Psoas muscle (tissue), 8 donors: ENCODE results near the gene HYDIN. TPM values are rescaled to one million over a fixed set of nuclear protein-coding genes. Genes with fewer than 3 reads are reported as not detected.

ENCODE experiments used
- ATAC-seq, 4 donors: fragments of 200-7000 bp; cut with Tn5 transposase; one replicate each; pipeline ENCODE4 v1.9.1; 2020; ENCODE audit warnings: moderate library complexity in 3 of 4, mild to moderate bottlenecking in 2 of 4
- DNase-seq, 2 donors: peaks; one replicate each; pipeline ENCODE4 v3.0.0-alpha.2; 2020
- H3K27ac ChIP-seq: fragments of 200-600 bp; one replicate; pipeline ENCODE4 v1.8.0; 2022
- H3K27me3 ChIP-seq, 3 donors: fragments of 200-600 bp in 1 of 3; one replicate each; pipeline versions ENCODE4 v1.6.1 to v1.8.0; 2013 to 2022; ENCODE audit warnings: low read length in 2 of 3, mild to moderate bottlenecking in 2 of 3, moderate library complexity in 1 of 3; ENCODE audit not compliant: insufficient read depth in 3 of 3
- H3K36me3 ChIP-seq, 2 donors: fragments of 200-600 bp in 1 of 2; one replicate each; pipeline versions ENCODE4 v1.6.1 to v1.8.0; 2013 to 2022; ENCODE audit warnings: low read depth in 1 of 2, mild to moderate bottlenecking in 1 of 2, moderate library complexity in 1 of 2; ENCODE audit not compliant: insufficient read depth in 1 of 2
- H3K4me1 ChIP-seq: fragments of 200-600 bp; one replicate; pipeline ENCODE4 v1.8.0; 2022
- H3K4me3 ChIP-seq: fragments of 200-600 bp; one replicate; pipeline ENCODE4 v1.8.0; 2022; ENCODE audit warnings: mild to moderate bottlenecking
- H3K9me3 ChIP-seq: fragments of 200-600 bp; one replicate; pipeline ENCODE4 v1.8.0; 2022
- WGBS, 3 donors: extraction: QIAGEN DNeasy Blood & Tissue Kit; methylation state at CpG; one replicate each; pipeline versions ENCODE4 v1.1.6 to v1.1.7; 2013; 5-methylcytosine and 5-hydroxymethylcytosine counted together
- intact Hi-C, 2 donors: fragments of 100-400 bp; cut with DNase I; formaldehyde crosslinking; loops; one replicate each; pipeline versions ENCODE4 v1.11.0 to v1.14.2; 2022
- polyA plus RNA-seq, 3 donors: library from polyadenylated mRNA; stranded (reverse); fragments of 200-250 nt; gene quantifications; one replicate each; pipeline ENCODE4 v1.2.3, GENCODE V29; 2013
- total RNA-seq, 4 donors: library from RNA; stranded (reverse); fragmentation: NEBNext Ultra II Directional in 2 of 4; extraction: Animal tissue kit (Norgen Biotek cat#: 25700) in 2 of 4; gene quantifications; one replicate each; pipeline versions ENCODE4 v1.2.1 to v1.2.4, GENCODE V29; 2021 to 2023
- TF ChIP-seq, protein P1 (sequence below): fragments of 200-600 bp; IDR thresholded peaks from one replicate; pipeline ENCODE4 v1.8.0; 2022; ENCODE audit warnings: antibody characterized with exemption
- donor health status: healthy with polysubstance abuse.
- donor health status: DM: no; HTN: no; CAD: no; lungs with moderate emphysema.
- donor health status: Bipolar disorder and iron deficiency.
- donor health status: healthy.
- donor health status: DM: yes; HTN: yes; CAD: no.
- donor health status: DM: no; HTN: no; CAD: no.
- donor health status: DM: no; HTN: no; CAD: no.
- donor health status: DM: yes; HTN: yes; CAD: no.

The HYDIN gene
- total and polyA plus RNA-seq, 7 donors: 0.16 to 0.85 (median 0.29) TPM; not detected in 3

DNA sequence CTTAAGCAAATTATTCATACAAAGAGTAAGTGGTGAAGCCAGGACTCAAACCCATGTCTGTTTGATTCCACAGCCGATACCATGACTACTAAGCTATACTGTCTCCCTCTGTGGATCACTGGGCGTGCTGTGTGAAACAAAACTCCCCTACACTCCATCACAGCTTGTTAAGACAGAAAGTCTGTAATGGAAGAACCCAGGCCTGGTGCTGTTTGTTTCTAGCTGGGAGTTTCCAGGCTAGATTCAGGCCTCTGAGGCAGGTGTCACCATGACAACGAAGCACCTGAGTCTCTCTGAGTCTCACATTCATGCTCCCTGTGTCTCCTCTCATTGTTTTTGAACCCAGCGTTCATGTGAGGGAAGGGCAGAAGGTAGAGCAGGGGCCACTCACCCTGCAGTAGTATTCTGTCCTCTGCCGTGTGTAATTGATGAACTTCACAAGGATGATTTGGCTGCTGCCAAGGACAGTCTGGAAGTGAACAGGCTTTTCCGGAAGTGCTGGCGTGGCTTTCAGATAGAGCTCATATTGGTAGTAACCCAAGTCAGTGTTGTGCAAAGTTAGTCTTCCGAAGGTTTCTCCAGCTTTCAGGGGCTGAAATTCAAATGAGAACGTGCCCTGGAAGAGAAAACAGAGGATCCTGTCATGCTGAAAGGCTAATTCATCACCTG lies 421.0 kb downstream of the HYDIN start:
- ATAC-seq (no peak), DNase-seq (no peak)
- TF ChIP-seq, protein P1, sequence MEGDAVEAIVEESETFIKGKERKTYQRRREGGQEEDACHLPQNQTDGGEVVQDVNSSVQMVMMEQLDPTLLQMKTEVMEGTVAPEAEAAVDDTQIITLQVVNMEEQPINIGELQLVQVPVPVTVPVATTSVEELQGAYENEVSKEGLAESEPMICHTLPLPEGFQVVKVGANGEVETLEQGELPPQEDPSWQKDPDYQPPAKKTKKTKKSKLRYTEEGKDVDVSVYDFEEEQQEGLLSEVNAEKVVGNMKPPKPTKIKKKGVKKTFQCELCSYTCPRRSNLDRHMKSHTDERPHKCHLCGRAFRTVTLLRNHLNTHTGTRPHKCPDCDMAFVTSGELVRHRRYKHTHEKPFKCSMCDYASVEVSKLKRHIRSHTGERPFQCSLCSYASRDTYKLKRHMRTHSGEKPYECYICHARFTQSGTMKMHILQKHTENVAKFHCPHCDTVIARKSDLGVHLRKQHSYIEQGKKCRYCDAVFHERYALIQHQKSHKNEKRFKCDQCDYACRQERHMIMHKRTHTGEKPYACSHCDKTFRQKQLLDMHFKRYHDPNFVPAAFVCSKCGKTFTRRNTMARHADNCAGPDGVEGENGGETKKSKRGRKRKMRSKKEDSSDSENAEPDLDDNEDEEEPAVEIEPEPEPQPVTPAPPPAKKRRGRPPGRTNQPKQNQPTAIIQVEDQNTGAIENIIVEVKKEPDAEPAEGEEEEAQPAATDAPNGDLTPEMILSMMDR: no peak
- H3K4me3 ChIP-seq: no peak overlapping the region
- 53 to 62% (median 59%) methylated on average over 9 of the region's 9 CpGs for WGBS, 3 donors
- H3K4me1 ChIP-seq: no peaks in the 10 kb centered on the region
- H3K9me3 ChIP-seq: no peaks in the 10 kb centered on the region
- intact Hi-C loops: no loop called here
- H3K27me3 ChIP-seq: peaks cover 0 to 23% (median 0%) of the 10 kb centered on the region in 3 donors
- H3K27ac ChIP-seq: no peak overlapping the region
- H3K36me3 ChIP-seq: no peaks in the 10 kb centered on the region

DNA sequence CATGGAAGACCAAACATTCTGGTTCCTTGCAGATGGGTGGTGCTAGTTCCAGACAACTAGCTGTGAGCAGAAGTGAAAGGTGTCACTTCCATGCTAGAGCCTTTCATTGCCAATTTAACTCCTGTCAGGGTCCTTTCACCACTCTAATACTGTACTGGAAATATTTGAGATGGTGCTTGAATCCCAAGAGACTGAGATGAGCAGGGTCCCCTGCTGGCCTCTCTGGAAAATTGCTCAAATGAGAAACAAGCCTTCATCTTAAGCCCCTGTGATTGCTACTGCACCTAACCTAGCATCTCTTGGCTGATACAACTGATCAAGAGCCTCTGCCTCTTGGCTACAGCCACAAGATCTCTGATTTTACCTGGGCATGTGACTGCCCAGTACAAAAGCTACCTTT lies 422.2 kb downstream of the HYDIN start:
- intact Hi-C loops: no loop called here
- no peak overlapping the region for H3K4me3 ChIP-seq

DNA sequence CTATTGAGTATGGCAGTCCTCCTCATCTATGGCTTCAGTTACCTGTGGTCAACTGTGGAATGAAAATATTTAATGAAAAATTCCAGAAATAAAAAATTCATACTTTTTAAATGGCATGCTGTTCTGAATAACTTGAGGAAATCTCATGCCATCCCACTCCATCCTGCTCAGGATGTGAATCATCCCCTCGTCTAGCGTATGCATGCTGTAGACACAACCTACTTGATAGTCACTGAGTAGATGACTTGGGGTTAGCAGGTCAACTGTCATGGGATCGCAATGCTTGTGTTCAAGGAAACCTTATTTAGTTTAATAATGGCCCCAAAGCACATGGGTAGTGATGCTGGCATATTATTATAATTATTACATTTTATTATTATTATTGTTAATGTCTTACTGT lies 424.7 kb downstream of the HYDIN start:
- H3K36me3 ChIP-seq: no peaks in the 10 kb centered on the region
- intact Hi-C loops: no loop called here
- DNase-seq (no peak), ATAC-seq (no peak)
- no peak overlapping the region for H3K27ac ChIP-seq
- TF ChIP-seq, protein P1: no peak
- no peaks in the 10 kb centered on the region for H3K9me3 ChIP-seq
- H3K27me3 ChIP-seq: peaks cover 0 to 23% (median 2%) of the 10 kb centered on the region in 3 donors
- 75 to 78% (median 75%) methylated on average over 3 of the region's 3 CpGs for WGBS, 3 donors
- no peak overlapping the region for H3K4me3 ChIP-seq
- H3K4me1 ChIP-seq: no peaks in the 10 kb centered on the region

More for the DNA sequence above, 422.2 kb downstream of the HYDIN start:
- Histone ChIP-seq H3K36me3 (no peaks in the 10 kb centered on the region), H3K9me3 (no peaks in the 10 kb centered on the region), H3K27ac (no peak overlapping the region), H3K27me3 (peaks cover 0 to 23% (median 2%) of the 10 kb centered on the region in 3 donors), H3K4me1 (no peaks in the 10 kb centered on the region)
- DNase-seq (no peak), ATAC-seq (no peak)
- TF ChIP-seq, protein P1: no peak

DNA sequence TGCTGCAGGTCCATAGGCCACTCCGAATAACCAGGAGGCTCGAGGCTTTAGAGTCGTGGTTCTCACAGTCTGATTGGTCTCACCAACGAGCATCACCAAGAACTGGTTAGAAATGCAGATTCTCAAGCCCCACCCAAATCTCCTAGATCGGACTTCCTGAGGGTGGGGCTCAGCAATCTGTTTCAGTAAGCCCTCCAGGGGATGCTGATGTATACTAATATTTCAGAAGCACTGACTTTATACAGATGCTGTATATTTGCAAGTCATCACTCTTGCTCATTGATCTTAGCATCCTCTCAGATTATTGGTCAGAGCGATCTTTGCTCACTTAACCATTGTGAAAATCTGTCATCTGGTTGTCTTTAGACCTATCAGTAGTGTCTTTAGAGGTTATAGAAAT lies 425.1 kb downstream of the HYDIN start:
- no peak for DNase-seq
- Histone ChIP-seq H3K4me1 (peaks cover under 1% of the 10 kb centered on the region), H3K36me3 (no peaks in the 10 kb centered on the region), H3K9me3 (no peaks in the 10 kb centered on the region), H3K27me3 (peaks cover 0 to 23% (median 2%) of the 10 kb centered on the region in 3 donors), H3K4me3 (no peak overlapping the region), H3K27ac (no peak overlapping the region)
- 63 to 69% (median 67%) methylated on average over 6 of the region's 6 CpGs for WGBS, 3 donors
- TF ChIP-seq, protein P1: no peak
- ATAC-seq: no peak
- intact Hi-C loops: no loop called here

DNA sequence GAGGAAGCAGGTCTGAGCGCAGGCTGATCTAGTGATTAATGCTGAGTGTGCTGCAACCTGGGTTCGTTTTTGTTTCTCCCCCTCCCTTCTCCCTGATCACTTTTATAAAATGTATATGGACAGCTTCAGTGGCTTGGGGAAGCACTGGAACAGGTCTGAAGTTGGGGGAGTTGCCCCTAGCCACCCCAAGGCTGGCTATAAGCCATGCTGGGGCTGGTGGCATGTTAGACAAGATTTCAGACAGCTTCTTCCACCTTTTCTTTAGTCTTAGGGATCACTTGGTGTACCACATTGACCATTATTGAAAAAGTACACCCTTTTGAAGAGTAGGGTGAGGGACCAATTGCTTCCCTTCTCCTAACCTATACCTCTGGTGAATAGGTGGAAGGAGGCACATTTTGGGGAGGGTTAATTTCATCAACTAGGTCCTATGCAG lies 425.8 kb downstream of the HYDIN start:
- H3K4me3 ChIP-seq: no peak overlapping the region
- peaks cover 5% of the 10 kb centered on the region for H3K4me1 ChIP-seq
- TF ChIP-seq, protein P1: no peak
- no peak overlapping the region for H3K27ac ChIP-seq
- intact Hi-C loops: no loop called here
- DNase-seq (no peak), ATAC-seq (no peak)
- H3K27me3 ChIP-seq: peaks cover 0 to 23% (median 2%) of the 10 kb centered on the region in 3 donors
- no peaks in the 10 kb centered on the region for H3K9me3 ChIP-seq
- whole genome bisulfite sequencing, 3 donors: 53 to 63% (median 58%) methylated on average over 2 of the region's 2 CpGs
- no peaks in the 10 kb centered on the region for H3K36me3 ChIP-seq
